Erythroblast (primary cell): ENCODE data around the gene CTSA.

ENCODE experiments used
- DNase-seq, 2 experiments: peaks; one replicate each; lab custom pipeline; 2025; lab: John Stamatoyannopoulos, UW
- GATA1 ChIP-seq: IDR thresholded peaks from 2 replicates; pipeline ENCODE4 v1.6.1; 2011; ENCODE audit warnings: low read depth, mild to moderate bottlenecking, control low read depth, low read length, moderate library complexity
- POLR2A ChIP-seq: IDR thresholded peaks from 2 replicates; pipeline ENCODE4 v1.6.1; 2011; ENCODE audit warnings: mild to moderate bottlenecking, low read length

CTSA gene

DNA sequence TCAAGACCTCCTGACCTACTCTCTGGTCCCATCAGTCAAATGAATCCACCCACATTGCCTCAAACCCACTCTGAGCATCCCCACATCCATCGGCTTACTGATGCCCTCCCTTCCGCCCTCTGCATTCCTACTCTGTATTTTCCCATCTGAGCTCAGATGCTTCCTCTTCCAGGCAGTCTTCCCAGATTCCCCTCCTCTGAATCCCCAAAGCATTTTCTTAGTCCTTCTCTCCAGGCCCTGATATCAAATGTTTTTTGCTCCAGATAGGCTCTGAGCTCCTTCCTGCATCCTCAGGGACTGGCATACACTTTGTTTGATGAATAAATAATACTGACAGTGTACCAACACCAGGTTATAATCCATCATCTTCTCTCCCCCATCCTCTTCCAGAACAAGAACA, 16.9 kb downstream of the CTSA start:
- no peak for DNase-seq
- TF ChIP-seq POLR2A (no peak), GATA1 (no peak)

DNA sequence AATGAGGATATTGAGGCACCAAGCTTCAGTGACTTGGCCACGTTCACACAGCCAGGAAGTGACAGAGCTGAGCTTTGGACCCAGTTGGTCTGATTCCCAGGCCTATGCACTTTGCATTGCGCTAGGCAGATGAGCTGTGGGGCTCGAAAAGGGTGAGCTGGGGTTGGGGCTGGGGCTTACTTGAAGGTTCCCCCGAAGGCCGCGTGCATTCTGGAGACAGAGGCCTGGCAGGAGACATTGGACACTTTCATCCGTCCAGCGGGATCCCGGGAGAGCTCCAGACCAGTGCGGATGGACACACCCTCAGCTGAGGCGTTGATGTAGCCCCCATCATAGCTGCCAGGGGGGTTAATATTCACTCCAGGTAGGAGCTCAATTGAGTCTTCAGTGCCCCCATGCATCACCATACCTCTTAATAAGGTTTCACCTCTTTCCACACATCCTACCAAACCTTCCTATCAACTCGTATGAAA, 18.2 kb downstream of the CTSA start:
- TF ChIP-seq GATA1 (no peak), POLR2A (no peak)
- no peak for DNase-seq

DNA sequence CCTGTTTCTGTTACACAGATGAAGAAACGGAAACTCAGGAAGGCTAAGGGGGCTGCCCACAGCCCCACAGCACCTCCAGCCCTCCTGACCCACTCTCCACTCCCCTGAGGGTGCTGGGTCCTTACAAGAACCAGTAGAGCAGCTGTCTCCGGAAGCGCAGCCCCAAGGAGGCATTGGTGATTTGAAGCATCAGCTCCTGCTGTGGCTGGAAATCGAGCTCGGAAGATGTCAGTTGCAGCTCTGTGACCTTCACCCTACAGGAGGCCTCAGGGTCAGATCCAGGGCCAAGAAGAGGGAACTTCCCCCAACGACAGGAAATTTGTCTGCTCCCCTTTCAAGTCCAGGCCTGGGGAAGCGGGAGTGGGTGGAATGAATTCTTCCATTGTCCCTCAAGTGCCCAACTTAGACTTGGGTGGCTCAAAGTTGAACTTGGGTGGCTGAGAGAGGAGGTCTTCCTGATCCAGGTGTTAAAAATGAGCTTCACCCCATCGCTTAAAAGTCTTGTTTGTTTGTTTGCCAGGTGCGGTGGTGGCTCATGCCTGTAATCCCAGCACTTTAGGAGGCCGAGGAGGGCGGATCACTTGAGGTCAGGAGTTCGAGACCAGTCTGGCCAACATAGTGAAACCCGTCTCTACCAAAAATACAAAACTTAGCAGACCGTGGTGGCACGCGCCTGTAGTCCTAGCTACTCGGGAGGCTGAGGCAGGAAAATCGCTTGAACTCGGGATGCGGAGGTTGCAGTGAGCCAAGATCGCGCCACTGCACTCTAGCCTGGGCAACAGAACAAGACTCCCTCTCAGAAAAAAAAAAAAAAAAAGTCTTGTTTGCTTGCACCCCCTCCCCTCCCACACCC, 18.9 kb downstream of the CTSA start:
- no peak for TF ChIP-seq POLR2A
- TF ChIP-seq GATA1 = no peak
- peak in 1 of 2 experiments; percentile 30 for DNase-seq

DNA sequence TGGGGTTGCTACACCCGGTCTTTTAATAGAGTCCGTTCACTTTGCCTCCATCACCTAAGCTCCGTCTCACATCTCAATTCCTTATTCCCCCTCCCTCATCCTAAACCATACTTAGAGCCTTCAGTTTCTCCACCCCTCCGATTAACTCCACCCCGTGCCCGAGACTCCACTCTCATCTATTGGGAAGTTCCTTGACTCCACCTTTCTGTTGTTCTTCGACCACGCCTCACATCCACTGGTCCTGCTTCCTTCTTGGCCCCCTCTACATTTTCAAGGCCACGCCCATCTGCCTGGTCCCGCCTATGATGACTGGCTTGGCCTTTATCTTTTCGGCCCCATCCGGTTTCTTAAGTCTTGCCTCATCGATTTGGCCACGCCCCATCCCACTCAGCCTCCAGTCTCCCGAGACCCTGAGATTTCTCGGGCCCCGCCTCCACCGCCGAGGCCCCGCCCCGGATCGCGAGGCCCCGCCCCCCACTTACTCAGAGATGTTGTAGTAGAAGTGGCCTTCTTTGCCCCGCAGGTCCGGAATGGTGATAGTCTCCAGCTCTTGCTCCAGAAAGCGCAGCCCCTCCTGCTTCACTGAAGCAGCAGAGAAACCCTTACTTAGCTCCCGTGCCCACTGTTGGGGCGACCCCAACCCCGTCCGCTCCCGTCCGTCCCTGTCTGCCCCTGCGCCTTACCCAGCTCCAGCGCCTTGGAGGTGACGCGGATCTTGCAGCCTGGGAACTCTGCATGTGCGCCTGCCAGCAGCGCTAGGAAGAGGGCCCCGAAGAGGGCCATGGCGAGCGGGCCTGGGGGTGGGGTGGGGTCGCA, 19.7 kb downstream of the CTSA start:
- DNase-seq = peak; percentile 100
- TF ChIP-seq GATA1 (no peak), POLR2A (peak; percentile 64)

DNA sequence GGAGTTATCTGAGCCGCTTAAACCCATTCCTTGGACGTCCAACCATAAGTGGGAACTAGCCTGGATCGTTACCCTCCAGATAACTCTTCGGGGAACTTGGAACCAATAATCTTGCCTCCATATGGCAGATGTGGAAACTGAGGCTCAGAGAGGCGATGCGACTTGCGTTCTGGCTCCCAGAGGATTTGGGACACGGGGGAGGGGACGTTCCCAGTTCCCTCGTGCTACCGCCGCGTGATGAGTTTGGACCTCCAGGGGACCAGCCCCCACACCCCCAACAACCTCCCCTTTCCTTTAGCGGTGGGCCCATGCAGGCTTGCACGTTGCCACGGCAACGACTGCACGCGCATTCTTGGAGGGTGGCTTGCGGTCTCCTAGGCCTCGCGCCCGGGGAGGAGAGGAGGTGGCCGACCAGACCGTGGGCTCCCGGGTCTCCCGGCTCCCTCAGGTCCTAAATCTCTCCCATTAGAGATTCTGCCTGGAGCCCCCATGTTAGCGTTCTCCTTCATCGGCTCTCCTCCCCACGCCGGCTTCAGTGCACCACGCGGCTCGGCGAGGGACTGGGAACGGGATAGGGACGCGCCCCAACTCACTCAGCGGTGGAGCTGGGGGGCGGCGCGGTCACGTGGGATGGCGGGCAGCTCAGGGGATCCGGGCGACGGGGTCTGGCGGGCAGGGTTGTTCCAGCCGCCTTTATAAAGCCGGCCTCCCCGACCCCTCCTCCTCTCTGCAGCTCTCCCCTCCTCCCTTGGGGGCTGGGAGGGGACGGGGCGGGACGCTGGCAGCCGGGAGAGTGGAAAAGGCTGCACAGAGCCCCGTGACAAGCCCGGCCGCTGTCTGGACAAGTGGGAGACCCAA, 20.6 kb downstream of the CTSA start, which contains the start of gene PLTP:
TSS of gene PLTP (minus strand) at position 670 of the 858 bp plus-strand sequence. CDS start 703 bp downstream, outside the sequence.
- peak; percentile 66 to 69 for DNase-seq
- TF ChIP-seq GATA1 (no peak), POLR2A (peak; percentile 9)

DNA sequence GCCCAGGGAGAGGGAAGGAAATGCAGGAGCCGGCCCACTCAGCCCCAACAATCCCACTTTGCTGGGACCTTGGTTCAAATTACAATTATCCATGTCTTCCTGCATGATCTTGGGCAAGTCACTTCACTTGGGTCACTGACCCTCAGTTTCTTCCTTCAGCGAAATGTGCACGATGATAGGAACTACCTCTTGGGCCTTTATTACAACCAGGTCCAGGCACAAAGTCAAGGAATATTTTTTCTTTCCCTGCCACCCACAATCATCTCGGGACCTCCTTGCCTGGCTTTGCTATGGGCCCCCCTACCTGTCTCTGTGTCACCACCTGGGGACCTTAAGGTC, 21.2 kb downstream of the CTSA start:
- TF ChIP-seq POLR2A (no peak), GATA1 (no peak)
- DNase-seq = no peak

DNA sequence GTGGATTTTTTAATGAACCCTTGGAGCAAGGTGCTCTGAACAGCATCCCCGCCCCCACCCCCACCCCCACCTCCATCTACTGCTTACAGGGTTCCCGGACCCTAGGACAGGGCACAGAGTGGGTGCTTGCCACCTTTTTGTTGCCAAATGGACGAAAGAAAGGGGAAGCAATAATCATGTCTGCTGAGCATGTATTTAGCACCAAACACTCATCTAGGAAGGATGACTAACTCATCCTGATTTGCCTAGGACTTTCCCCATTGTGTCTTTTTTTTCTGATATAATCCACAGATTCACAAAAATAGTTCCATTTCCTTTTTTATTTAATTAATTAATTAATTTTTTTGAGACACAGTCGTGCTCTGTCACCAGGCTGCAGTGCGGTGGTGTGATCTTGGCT, 22.0 kb downstream of the CTSA start:
- no peak for DNase-seq
- no peak for TF ChIP-seq POLR2A

DNA sequence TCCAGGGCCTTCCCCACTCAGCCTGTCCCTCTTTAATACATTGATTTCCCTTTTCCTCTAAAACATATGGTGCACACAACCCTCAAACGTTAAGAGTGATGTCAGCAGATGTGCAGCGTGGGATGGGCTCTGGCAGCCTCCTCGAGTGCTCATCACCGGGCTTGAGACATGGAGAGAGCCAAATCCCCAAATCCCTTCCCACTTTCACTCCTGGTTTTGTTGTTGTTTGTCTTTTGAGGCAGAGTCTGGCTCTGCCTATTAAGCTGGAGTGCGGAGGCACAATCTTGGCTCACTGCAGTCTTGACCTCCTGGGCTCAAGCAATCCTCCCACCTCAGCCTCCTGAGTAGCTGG, 26.6 kb downstream of the CTSA start:
- TF ChIP-seq GATA1 (no peak), POLR2A (no peak)
- no peak for DNase-seq

DNA sequence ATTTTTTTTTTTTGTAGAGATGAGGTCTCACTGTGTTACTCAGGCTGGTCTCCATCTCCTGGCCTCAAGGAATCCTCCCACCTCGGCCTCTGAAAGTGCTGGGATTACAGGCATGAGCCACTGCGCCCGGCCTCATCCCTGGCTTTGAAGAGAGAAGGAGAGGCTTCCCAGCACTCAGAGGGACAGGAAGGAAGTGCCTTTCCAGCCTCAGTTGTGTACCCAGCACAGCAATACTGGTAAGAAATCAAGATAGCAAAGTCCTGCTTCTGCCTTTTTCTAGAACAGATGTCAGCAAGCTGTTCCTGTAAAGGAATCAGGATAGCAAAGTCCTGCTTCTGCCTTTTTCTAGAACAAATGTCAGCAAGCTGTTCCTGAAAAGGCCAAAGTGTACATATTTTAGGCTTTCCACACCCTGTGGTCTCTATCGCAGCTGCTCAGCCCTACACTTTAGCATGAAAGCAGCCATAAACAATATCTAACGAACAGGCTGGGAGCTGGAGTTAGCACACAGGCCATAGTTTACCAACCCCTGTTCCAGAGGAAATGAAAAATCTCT, 27.1 kb downstream of the CTSA start:
- DNase-seq = no peak
- TF ChIP-seq GATA1 (no peak), POLR2A (no peak)

DNA sequence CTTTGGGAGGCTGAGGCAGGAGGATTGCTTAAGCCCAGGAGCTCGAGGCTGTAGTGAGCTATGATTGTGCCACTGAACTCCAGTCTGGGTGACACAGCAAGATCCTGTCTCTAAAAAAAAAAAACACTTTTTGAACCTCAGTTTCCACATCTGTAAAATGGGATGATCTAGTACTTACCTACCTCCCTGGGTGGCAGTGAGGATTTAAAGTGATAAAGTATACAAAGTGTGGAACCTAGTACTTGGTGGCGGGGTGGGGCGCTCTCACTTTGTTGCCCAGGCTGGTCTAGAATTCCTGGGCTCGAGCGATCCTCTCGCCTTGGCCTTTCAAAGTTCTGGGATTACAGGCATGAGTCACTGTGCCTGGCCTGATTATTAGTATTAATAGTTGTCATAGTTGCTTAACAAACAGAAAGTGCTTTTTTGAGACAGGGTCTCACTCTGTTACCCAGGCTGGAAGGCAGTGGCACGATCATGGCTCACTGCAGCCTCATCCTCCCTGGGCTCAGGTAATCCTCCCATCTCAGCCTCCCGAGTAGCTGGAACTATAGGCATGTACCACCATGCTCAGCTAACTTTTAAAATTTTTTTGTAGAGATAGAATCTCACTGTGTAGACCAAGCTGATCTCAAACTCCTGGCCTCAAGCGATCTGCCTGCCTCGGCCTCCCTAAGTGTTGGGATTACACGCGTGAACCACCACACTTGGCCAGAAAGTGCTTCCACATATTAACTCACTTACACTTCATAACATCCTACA, 27.8 kb downstream of the CTSA start:
- no peak for DNase-seq
- TF ChIP-seq POLR2A (no peak), GATA1 (no peak)

DNA sequence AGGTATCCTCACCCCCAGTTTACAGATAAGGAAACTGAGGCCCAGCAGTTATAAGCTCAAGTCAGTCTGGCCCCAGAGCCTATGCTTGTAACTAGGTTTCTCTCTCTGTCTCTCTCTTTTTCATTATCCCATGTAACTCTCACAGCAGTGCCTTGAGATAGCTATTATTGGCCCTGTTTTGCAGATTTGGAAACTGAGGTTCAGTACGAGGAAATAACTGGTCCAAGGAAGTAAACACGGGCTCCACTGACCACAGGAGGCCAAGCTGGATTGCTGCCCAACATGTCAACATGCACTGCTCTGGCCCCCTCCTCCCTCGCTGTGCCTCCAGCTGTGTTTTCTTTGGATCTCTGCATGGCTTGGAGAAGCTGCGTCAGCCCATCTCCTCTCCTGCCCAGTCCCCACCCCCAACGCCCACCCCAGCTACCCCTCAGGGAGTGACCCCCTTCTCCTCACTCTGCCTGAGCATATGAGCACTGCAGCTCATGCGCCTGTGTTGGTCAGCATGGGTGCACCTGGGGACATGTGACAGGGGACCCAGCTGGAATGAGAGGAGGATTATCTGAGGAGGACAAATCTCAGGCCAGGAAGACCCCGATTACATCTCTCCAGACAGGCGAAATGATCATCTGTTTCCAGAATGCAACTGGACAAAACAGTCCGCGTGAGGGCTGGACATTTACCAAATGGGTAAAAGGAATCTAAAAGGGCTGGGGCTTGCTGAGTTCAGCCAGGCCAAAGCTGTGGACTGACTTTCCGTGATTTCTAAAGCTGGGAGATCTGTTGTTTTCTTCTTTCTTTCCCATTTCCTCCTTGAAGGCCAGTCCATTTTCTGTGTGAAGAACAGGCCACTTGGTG, 28.6 kb downstream of the CTSA start:
- DNase-seq = no peak
- no peak for TF ChIP-seq GATA1
- no peak for TF ChIP-seq POLR2A
